HepG2 (cell line): Measurements from ENCODE around the gene FCRLA. TPM values are rescaled to one million over a fixed set of nuclear protein-coding genes. Genes with fewer than 3 reads are reported as not detected.

Source experiments
- CEBPB ChIP-seq: IDR thresholded peaks from 2 replicates; pipeline ENCODE4 v1.6.1; 2011; ENCODE audit warnings: low read depth, low read length, improper control_type of control experiment, borderline replicate concordance
- DRAP1 ChIP-seq: IDR thresholded peaks from 2 replicates; pipeline ENCODE4 v1.6.1; 2016; ENCODE audit warnings: missing genetic modification reagents, missing compliant biosample characterization
- E2F2 ChIP-seq: sonication (generic); formaldehyde crosslinking; IDR thresholded peaks from 2 replicates; pipeline ENCODE4 v1.4.0; 2020; ENCODE audit warnings: missing genetic modification reagents, borderline replicate concordance
- GATAD1 ChIP-seq: IDR thresholded peaks from 2 replicates; pipeline ENCODE4 v1.6.1; 2016; ENCODE audit warnings: missing genetic modification reagents, missing compliant biosample characterization
- GLI4 ChIP-seq: sonication (generic); formaldehyde crosslinking; IDR thresholded peaks from 2 replicates; pipeline ENCODE4 v1.5.1; 2020; ENCODE audit warnings: missing genetic modification reagents, mild to moderate bottlenecking, moderate library complexity, borderline replicate concordance
- MBNL3 ChIP-seq: fragments of 250-450 bp; sonication (Bioruptor Pico); conservative IDR thresholded peaks from 2 replicates; pipeline ENCODE4 v1.8.0; 2022; ENCODE audit warnings: mild to moderate bottlenecking, inconsistent platforms
- MLX ChIP-seq: IDR thresholded peaks from 2 replicates; pipeline ENCODE4 v1.6.1; 2016
- NCOA2 ChIP-seq: sonication (generic); formaldehyde crosslinking; IDR thresholded peaks from 2 replicates; pipeline ENCODE4 v1.8.0; 2022; ENCODE audit warnings: inconsistent platforms
- SMYD3 ChIP-seq: sonication (generic); formaldehyde crosslinking; IDR thresholded peaks from 2 replicates; pipeline ENCODE4 v1.8.1; 2023; ENCODE audit warnings: mild to moderate bottlenecking, missing genetic modification reagents
- ZBTB3 ChIP-seq: sonication (generic); formaldehyde crosslinking; IDR thresholded peaks from 2 replicates; pipeline ENCODE4 v1.4.0; 2020; ENCODE audit warnings: low read depth, mild to moderate bottlenecking, moderate library complexity, missing genetic modification reagents, borderline replicate concordance
- ZBTB7B ChIP-seq: sonication (generic); formaldehyde crosslinking; IDR thresholded peaks from 2 replicates; pipeline ENCODE4 v1.4.0; 2020; ENCODE audit warnings: missing genetic modification reagents
- ZFAT ChIP-seq: sonication (generic); formaldehyde crosslinking; conservative IDR thresholded peaks from 2 replicates; pipeline ENCODE4 v1.8.1; 2023; ENCODE audit warnings: missing genetic modification reagents, inconsistent platforms
- ZKSCAN8 ChIP-seq: IDR thresholded peaks from 2 replicates; pipeline ENCODE4 v1.6.1; 2016; ENCODE audit warnings: borderline replicate concordance, missing genetic modification reagents, missing compliant biosample characterization
- ZMYM3 ChIP-seq: sonication (generic); formaldehyde crosslinking; IDR thresholded peaks from 2 replicates; pipeline ENCODE4 v1.5.1; 2020; ENCODE audit warnings: mild to moderate bottlenecking, missing genetic modification reagents
- ZNF329 ChIP-seq: sonication (generic); formaldehyde crosslinking; IDR thresholded peaks from 2 replicates; pipeline ENCODE4 v1.9.0; 2021; ENCODE audit warnings: low read depth, mild to moderate bottlenecking, missing genetic modification reagents
- ZNF350 ChIP-seq: sonication (generic); formaldehyde crosslinking; IDR thresholded peaks from 2 replicates; pipeline ENCODE4 v1.4.0; 2020; ENCODE audit warnings: mild to moderate bottlenecking, low read depth, missing genetic modification reagents, borderline replicate concordance
- ZNF512 ChIP-seq: sonication (generic); formaldehyde crosslinking; IDR thresholded peaks from 2 replicates; pipeline ENCODE4 v1.4.0; 2020; ENCODE audit warnings: mild to moderate bottlenecking, missing genetic modification reagents
- ZNF543 ChIP-seq: sonication (generic); formaldehyde crosslinking; IDR thresholded peaks from 2 replicates; pipeline ENCODE4 v1.4.0; 2020; ENCODE audit warnings: mild to moderate bottlenecking, missing genetic modification reagents
- ZNF616 ChIP-seq: sonication (generic); formaldehyde crosslinking; IDR thresholded peaks from 2 replicates; pipeline ENCODE4 v1.5.0; 2020; ENCODE audit warnings: low read depth, mild to moderate bottlenecking, missing genetic modification reagents
- ZNF629 ChIP-seq: sonication (generic); formaldehyde crosslinking; conservative IDR thresholded peaks from 2 replicates; pipeline ENCODE4 v1.5.0; 2020; ENCODE audit warnings: missing genetic modification reagents
- ZNF710 ChIP-seq: sonication (generic); formaldehyde crosslinking; IDR thresholded peaks from 2 replicates; pipeline ENCODE4 v1.5.0; 2020; ENCODE audit warnings: mild to moderate bottlenecking, missing genetic modification reagents, borderline replicate concordance
- ZNF713 ChIP-seq: sonication (generic); formaldehyde crosslinking; IDR thresholded peaks from 2 replicates; pipeline ENCODE4 v1.4.0; 2020; ENCODE audit warnings: mild to moderate bottlenecking, missing genetic modification reagents
- ZNF839 ChIP-seq: sonication (generic); formaldehyde crosslinking; IDR thresholded peaks from 2 replicates; pipeline ENCODE4 v1.4.0; 2020; ENCODE audit warnings: missing genetic modification reagents, mild to moderate bottlenecking, borderline replicate concordance
- polyA plus RNA-seq, 8 experiments: library from polyadenylated mRNA; depleted of rRNA in 3 of 8; stranded (reverse) in 7 of 8; unstranded in 1 of 8; fragments of >200 nt; fragmentation: Illumina TruSeq in 4 of 8; extraction: Trizol in 4 of 8; gene quantifications; 2 replicates each; pipeline versions ENCODE4 v1.2.1 to v1.2.3, GENCODE V29; 2011 to 2016; ENCODE audit warnings: low read depth in 4 of 8, missing spikeins in 1 of 8, mixed read lengths in 1 of 8; ENCODE audit not compliant: insufficient read depth in 1 of 8
- total RNA-seq, 5 experiments: library from RNA; depleted of rRNA; stranded (reverse); fragments of >200 nt; fragmentation: Illumina TruSeq; extraction: Trizol; gene quantifications; 2 replicates each; pipeline ENCODE4 v1.2.3, GENCODE V29; 2016; ENCODE audit warnings: low read depth in 1 of 5

FCRLA gene
- total and polyA plus RNA-seq, 2 of the 13 experiments (the other 11 are each of a cell fraction or from before 2014, with no cell fraction given) = not detected

- TF ChIP-seq DRAP1 (peak; percentile 49; the same call in 1 of the 2 replicates), ZKSCAN8 (CRISPR knock-in tag) (peak; percentile 58; the same call in 1 of the 2 replicates), ZBTB3 (CRISPR knock-in tag) (no peak), ZNF329 (CRISPR knock-in tag) (no peak), NCOA2 (CRISPR knock-in tag) (peak; percentile 57), ZNF543 (CRISPR knock-in tag) (peak; percentile 77; the same call in 1 of the 2 replicates), CEBPB (no peak; the same call in 1 of the 2 replicates), ZNF512 (CRISPR knock-in tag) (no peak), MBNL3 (CRISPR knock-in tag) (no peak), ZNF713 (CRISPR knock-in tag) (no peak), GLI4 (CRISPR knock-in tag) (no peak), SMYD3 (CRISPR knock-in tag) (no peak), ZNF629 (peak; percentile 59; the same call in 1 of the 2 replicates), MLX (CRISPR knock-in tag) (peak; percentile 67; the same call in 1 of the 2 replicates), ZFAT (CRISPR knock-in tag) (no peak), ZNF616 (CRISPR knock-in tag) (no peak), ZNF710 (CRISPR knock-in tag) (peak; percentile 32; the same call in 1 of the 2 replicates), ZNF839 (CRISPR knock-in tag) (no peak), E2F2 (CRISPR knock-in tag) (no peak), ZNF350 (peak; percentile 53; the same call in 1 of the 2 replicates), ZBTB7B (CRISPR knock-in tag) (peak; percentile 46; the same call in 1 of the 2 replicates), GATAD1 (CRISPR knock-in tag) (peak; percentile 39; the same call in 1 of the 2 replicates), ZMYM3 (CRISPR knock-in tag) (peak; percentile 93)
Observed at GRCh38 chr1:161702250-161702649, 4.8 kb upstream of the FCRLA start (continued).
